SW 1271 (cell line): Measurements from ENCODE around the gene ZAP70.
A peak's percentile ranks its signal among the peaks of the same experiment; 100 is the strongest.

Experiments used
- DNase-seq, 2 experiments: peaks; one replicate each; lab custom pipeline; 2025; lab: John Stamatoyannopoulos, UW

ZAP70 gene

DNA sequence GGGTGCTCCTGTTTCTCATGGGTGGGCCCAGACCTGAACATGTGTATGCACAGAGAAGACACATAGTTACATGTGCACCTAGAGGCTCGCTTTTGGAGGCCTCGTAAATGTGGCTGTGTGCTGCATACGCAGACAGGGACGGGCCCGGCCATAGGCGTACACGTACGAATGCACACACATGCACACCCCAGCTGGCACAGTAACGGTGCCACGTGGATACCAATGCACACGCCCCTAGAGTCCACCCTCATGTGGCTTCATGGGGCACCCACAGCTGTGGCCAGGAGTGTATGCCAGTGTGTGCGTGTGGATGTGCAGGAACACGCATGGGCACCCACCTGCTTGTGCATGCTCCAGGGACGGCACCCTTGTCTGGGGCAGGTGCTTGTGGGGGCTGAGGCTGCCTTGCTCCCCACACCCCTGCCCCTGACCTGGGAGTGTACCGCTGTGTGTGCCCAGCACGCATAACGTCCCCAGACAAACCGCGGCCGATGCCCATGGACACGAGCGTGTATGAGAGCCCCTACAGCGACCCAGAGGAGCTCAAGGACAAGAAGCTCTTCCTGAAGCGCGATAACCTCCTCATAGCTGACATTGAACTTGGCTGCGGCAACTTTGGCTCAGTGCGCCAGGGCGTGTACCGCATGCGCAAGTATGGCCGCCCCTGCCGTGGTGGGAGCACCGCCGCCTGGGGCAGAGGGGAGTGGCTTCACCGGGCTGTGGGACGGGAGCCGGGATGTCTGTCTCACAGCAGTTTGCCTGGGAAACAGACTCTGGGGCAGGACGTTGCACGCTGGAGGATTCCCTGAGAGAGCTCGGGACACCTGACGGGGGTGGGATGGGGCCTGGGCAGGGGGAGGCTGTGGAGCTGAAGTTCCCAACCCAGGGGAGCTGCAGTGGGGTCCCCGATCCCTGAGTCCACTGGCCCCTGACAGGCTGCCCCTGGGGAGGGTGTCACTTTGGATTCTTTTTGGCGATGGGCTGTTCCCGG is 21.0 kb downstream of the ZAP70 start:
- no peak for DNase-seq

- DNase-seq: no peak
Measured at GRCh38 chr2:97735161-97735561, 21.8 kb downstream of the ZAP70 start.

DNA sequence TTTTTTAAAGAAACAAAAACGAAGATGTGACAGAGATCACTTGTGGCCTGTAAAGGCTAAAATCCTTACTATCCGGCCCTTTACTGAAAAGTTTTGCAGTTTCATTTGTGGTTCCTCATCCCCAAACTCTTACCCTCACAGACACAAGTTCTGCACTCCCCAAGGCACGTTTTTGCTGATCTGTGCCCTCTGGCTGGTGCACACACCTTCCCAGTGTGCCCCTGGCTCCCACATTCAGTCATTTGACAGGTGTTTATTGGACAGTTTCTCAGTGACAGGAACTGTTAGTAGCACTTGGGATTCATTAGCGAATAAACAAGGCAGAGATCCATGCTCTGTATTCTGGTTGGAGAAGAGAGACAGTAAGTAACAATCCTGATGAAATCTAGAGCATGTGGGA is 22.8 kb downstream of the ZAP70 start:
- no peak for DNase-seq

GRCh38 chr2:97736608-97737330 is 23.4 kb downstream of the ZAP70 start:
- no peak for DNase-seq

GRCh38 chr2:97737421-97738178 is 24.2 kb downstream of the ZAP70 start:
- no peak for DNase-seq

DNA sequence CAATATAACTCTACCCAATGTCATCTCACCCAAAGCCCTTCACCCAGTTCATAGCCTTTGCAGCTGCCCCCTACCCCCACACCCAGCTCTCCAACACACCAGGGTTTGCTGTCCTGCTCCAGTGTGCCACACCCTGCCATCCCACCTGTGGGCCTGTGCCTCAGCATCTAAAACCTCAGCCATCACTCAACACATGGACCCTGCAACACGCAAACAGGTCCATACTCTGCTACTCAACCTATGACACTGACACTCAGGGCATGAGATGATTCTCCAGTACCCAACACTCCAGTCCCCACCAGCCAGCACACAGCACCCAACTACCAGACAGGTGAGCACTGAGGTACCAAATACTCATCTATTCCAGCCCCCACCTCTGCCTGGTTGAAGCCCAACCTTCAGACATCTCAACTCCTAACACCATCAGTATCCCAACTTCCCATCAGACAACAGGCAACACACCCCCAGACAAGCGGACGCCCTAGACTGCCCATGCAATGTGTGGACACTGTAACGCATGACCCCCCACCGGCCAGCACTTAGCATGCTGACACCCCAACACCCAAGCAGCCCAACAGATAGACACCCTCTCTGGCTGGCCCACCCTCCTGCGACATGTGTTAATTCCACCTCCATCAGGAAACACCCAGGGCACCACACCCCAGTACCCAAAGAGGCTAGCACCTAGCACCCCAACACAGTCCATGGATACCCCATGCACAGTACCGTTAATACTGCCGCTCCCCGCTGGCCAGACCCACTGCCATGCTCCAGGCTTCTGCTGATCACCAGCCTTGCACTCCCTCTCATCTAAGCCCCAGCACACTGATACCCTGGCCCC is 25.0 kb downstream of the ZAP70 start:
- DNase-seq: no peak

DNA sequence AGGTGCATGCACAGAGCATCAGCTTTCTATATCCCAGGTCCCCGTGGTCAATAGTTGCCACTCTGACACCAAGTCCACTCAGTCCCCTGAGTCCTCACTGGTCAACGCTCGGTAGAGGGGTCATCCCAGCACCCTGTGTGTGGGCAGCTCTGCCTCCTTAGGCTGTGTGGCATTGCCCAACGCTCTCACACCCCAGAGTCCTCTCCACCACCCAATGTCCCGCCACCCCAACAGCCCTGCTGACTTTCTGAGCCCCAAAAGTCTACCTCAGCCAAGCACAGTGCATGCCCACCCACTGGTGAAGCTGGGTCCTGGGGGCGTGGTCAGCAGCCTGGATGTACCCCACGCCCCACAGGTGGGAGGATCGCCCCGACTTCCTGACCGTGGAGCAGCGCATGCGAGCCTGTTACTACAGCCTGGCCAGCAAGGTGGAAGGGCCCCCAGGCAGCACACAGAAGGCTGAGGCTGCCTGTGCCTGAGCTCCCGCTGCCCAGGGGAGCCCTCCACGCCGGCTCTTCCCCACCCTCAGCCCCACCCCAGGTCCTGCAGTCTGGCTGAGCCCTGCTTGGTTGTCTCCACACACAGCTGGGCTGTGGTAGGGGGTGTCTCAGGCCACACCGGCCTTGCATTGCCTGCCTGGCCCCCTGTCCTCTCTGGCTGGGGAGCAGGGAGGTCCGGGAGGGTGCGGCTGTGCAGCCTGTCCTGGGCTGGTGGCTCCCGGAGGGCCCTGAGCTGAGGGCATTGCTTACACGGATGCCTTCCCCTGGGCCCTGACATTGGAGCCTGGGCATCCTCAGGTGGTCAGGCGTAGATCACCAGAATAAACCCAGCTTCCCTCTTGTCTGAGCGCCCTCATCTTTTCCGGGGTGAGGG is 25.9 kb downstream of the ZAP70 start:
- no peak for DNase-seq

GRCh38 chr2:97739893-97740245 is 26.5 kb downstream of the ZAP70 start:
- DNase-seq: no peak

DNA sequence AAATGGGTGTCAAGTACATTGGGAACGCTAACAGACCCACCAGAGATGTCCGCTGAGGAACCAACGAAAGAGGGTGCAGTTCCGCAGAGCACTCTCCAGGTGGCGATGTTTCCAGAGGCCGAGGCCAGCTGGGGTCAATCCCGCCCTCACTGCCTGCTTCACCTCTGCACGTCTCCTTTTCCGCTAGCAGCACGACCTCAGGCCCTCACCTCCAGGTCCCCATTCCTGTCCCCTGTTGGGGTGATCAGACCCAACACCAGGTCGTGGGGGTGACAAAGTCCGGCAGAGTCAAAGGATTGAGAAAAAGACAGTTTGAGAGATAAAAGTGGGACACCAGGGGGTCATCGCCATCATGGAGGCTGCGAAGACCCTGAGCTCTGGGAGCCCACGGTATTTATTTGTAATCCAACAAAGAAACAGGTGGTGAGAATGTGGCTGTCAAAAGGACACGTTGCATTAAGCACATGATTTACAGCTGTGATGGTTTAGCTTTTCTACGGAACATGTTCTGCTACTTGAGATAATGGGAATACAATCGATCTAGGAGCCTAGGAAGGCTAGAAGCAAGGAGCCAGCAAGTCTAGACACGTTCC is 27.3 kb downstream of the ZAP70 start:
- DNase-seq: peak in 1 of 2 experiments; percentile 33

DNA sequence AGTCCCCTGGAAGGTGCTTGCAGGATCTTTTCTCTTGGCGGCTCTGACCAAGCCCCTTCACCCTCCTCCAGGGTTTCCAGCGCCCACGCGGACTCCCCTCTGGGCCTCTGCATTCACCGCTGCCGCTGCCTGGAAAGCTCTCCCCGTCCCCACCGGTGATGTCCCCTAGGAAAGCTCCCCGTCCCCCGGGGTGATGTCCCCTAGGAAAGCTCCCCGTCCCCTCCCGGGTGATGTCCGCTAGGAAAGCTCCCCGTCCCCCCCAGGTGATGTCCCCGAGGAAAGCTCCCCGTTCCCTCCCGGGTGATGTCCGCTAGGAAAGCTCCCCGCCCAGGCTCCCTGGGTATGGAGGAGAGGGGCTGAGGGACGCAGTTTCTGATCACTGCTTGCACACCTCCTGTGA is 27.9 kb downstream of the ZAP70 start:
- no peak for DNase-seq

DNA sequence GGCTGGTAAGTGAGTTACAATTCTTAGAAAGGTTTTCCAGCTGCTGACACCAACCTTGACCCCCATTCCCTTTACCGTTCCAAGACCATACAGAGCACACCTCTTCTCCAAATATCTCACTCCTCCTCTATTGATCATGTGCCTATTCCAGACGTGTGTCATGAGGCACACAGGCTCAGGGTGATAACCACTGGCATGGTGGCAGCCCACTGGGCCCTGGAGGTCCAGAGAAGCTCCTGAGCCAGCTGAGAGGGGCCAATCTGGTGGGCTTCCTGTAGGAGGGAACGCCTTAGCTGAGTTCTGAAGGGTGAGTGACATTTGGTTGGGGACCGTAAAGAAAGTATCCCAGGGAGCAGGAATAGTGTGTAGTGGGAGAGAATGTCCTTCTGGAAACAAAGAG is 28.3 kb downstream of the ZAP70 start:
- DNase-seq: no peak

DNA sequence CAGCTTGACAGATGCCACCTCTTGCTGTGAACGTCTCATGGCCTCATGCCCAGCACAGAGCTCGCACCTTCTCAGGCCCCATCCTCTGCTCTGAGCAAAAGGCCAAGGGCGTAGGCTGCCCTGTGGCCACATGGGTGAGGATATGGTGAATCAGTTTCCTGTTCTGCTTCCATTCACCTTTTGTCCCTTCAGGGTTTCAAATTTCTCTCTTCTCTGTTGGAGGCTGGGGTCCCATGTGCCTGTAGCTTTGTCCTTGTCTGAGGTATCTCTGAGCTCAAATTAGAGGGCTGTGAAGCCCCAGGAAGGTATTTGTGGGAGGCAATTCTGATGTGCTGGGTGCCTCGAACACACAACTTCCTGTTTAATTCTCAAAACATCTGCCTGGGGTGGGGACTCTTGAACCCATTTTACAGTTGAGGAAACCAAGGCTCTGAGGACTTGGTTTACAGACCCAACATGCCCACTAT is 29.0 kb downstream of the ZAP70 start:
- DNase-seq: peak; percentile 15 to 50

DNA sequence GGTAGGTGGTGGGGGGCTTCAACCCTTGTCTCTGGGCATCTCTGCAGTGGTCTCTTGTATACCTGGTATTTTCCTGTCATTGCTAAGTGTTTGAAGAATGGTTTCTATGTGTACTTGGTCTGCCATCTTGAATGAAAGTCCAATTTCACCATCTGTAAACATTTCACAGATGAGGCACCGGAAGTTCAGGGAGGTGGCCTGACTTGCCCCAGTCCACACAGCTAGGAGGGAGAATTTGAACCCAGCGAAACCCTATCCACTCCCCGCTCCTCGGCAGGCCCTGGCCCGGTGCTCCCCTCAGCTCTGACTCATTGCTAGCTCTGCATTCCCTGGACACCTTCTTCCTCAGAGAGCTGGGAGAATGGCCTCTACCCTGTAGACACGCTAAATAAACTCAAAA is 30.5 kb downstream of the ZAP70 start:
- DNase-seq: no peak

DNA sequence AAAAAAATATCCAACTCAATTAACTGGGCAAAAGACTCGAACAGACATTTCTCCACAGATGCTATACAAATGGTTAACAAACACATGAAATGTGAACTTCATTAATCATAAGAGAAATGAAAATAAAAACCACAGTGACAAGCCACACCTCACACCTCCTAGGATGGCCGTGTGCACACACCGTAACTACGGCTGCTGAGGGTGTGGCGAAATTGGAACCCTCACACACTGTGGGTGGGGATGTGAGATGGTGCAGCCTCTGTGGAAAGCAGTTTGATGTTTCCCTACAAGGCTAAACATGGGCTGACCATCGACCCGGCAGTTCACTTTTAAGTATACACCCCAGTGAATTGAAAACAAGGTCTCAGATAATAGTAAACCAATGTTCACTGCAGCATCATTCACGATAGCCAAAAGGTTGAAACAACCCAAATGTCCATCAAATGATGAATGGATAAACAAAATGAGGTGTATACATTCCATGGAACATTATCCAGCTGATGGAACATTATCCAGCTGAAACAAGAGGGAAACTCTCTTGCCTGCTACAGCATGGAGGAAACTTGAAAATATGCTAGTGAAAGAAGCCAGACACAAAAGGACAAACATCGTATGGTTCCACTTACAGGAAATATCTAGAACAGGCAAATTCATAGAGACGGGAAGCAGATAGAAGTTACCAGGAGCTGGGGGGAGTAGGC is 32.2 kb downstream of the ZAP70 start:
- DNase-seq: no peak

- no peak for DNase-seq
Measured at GRCh38 chr2:97747285-97747684, 33.9 kb downstream of the ZAP70 start.

DNA sequence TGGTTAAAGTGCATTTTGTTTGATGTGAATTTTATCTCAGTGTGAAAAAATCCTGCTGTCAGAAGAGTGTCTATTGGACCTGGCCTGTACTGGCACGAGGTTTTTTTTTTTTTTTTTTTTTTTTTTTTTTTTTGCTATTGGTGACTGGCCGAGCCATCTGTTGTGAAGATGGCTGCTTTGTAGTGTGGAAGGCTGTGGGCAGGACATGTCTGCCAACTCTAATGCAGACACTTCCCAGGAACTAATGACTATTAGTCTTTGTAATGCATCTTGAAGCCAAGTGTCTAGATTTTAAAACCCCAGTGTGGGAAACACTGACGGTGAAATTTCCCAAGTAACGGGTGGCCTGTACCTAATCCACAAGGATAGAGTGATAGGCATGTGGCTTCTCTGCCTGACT is 34.3 kb downstream of the ZAP70 start:
- DNase-seq: no peak

- no peak for DNase-seq
Measured at GRCh38 chr2:97749581-97749980, 36.2 kb downstream of the ZAP70 start.

DNA sequence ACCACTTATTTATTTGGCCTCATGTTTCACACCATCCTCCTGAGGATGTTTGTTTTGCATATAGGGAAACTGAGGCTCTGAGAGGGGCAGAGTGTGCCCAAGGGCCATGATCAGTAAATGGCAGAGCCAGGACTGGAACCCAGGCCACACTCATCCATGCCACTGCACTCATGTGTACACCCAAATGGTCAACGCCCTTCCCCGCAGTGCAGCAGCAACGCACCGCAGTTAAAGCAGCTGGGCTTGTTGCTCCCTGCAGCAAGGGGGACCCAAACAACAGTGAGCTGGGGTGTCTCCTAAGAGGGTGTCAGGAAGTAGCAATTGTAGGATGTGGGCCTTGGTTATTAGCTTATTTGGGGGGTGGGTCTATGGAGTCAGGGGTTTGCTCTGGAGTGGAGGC is 36.6 kb downstream of the ZAP70 start:
- no peak for DNase-seq

DNA sequence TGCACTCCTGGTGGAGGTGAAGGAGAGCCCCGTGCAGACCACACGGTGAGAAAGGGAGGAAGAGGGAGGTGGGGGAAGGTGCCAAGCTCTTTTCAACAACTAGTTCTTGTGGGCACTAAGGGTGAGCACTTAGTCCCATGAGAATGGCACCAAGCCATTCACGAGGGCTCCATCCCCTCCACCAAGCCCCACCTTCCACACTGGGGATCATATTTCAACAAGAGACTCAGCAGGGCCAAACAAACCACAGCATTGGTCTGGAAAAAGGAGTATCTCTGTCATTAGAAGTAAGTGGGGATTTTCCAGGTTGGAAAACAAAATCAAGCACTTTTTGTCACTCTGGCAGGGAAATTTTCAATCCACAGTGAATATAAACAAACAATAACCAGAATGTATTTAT is 38.4 kb downstream of the ZAP70 start:
- DNase-seq: no peak
